K562 (cell line): ENCODE results near the gene MAP3K19. TPM values are rescaled to one million over a fixed set of nuclear protein-coding genes. Genes with fewer than 3 reads are reported as not detected.

ENCODE experiments used
- ATAC-seq: fragments of 200-7000 bp; cut with Tn5 transposase; 3 replicates; pipeline ENCODE4 v1.9.1; 2020; ENCODE audit warnings: moderate library complexity
- BruUV-seq: library from RNA; stranded (reverse); fragments of 400-500 nt; replicated peaks from 2 replicates; lab custom pipeline; 2021; lab: Mats Ljungman, UMichigan
- CTCF ChIA-PET: fragments of 300-600 bp; formaldehyde crosslinking; extraction: SDS; loops from one replicate; lab custom pipeline; 2021; ENCODE audit warnings: low intra/inter-chr PET ratio; lab: Yijun Ruan, JAX
- POLR2A ChIA-PET: fragments of 300-600, 350-650 bp; sonication (Branson Sonifier 250); formaldehyde crosslinking; extraction: SDS; loops from one replicate; lab custom pipeline; 2021; ENCODE audit warnings: antibody characterized with exemption, inconsistent platforms; lab: Yijun Ruan, JAX
- DNase-seq, 4 experiments: peaks; one replicate each; pipeline versions ENCODE4 v3.0.0 to v3.0.0-alpha.2; 2011 to 2018; ENCODE audit warnings: low spot score in 3 of 4, mixed read lengths in 3 of 4; ENCODE audit errors: extremely low read depth in 1 of 4
- FAIRE-seq: peaks from 2 replicates; lab custom pipeline; 2011; peaks lifted over from hg19 to GRCh38; lab: Jason Lieb, UNC
- H2AFZ ChIP-seq: 2 replicates; pipeline ENCODE4 v1.6.0; 2011; ENCODE audit warnings: low read depth, low read length, control low read depth, inconsistent platforms
- H3K27ac ChIP-seq: fragments of 200-600 bp; 3 replicates; pipeline ENCODE4 v1.8.0; 2011; ENCODE audit warnings: low read depth, mild to moderate bottlenecking, control low read depth, inconsistent platforms, low read length, moderate library complexity, mixed read lengths; ENCODE audit errors: extremely low read depth
- H3K27me3 ChIP-seq, 2 experiments: fragments of 300-600 bp in 1 of 2; 2 replicates in 1 of 2; 3 replicates in 1 of 2; pipeline versions ENCODE4 v1.6.0 to v1.8.0; 2011; ENCODE audit warnings: inconsistent platforms in 2 of 2, low read length in 2 of 2, mild to moderate bottlenecking in 1 of 2, mixed read lengths in 1 of 2, moderate library complexity in 1 of 2; ENCODE audit not compliant: control insufficient read depth in 2 of 2, insufficient read depth in 2 of 2
- H3K36me3 ChIP-seq: fragments of 300-600 bp; 3 replicates; pipeline ENCODE4 v1.8.0; 2011; ENCODE audit warnings: mild to moderate bottlenecking, low read length, inconsistent platforms; ENCODE audit not compliant: control insufficient read depth, insufficient read depth
- H3K4me1 ChIP-seq, 2 experiments: fragments of 200-600 bp in 1 of 2; replicated peaks in 1 of 2; 2 replicates in 1 of 2; 3 replicates in 1 of 2; pipeline versions ENCODE4 v1.5.1 to v1.8.0; 2011; ENCODE audit warnings: inconsistent platforms in 2 of 2, low read length in 2 of 2, mild to moderate bottlenecking in 1 of 2, mixed read lengths in 1 of 2, moderate library complexity in 1 of 2; ENCODE audit not compliant: control insufficient read depth in 2 of 2, insufficient read depth in 2 of 2
- H3K4me2 ChIP-seq: 2 replicates; pipeline ENCODE4 v1.6.1; 2011; ENCODE audit warnings: low read length, control low read depth, inconsistent platforms, mixed read lengths; ENCODE audit not compliant: insufficient read depth
- H3K4me3 ChIP-seq: fragments of 200-600 bp; sonication (generic), shearing (Covaris generic); 2 replicates; pipeline ENCODE4 v1.5.1; 2016; ENCODE audit warnings: control low read depth, inconsistent platforms
- H3K79me2 ChIP-seq: fragments of 200-600 bp; 3 replicates; pipeline ENCODE4 v1.8.0; 2011; ENCODE audit warnings: low read length, inconsistent platforms; ENCODE audit not compliant: control insufficient read depth, insufficient read depth
- H3K9ac ChIP-seq, 2 experiments: 2 replicates each; pipeline versions ENCODE4 v1.6.0 to v1.6.1; 2011; ENCODE audit warnings: low read depth in 2 of 2, low read length in 2 of 2, control low read depth in 1 of 2, inconsistent platforms in 1 of 2, mild to moderate bottlenecking in 1 of 2, mixed read lengths in 1 of 2; ENCODE audit not compliant: insufficient read depth in 1 of 2
- H3K9me1 ChIP-seq: one replicate; pipeline ENCODE4 v1.6.0; 2011; ENCODE audit warnings: inconsistent platforms, mild to moderate bottlenecking, low read length, moderate library complexity; ENCODE audit not compliant: control insufficient read depth, insufficient read depth
- H3K9me3 ChIP-seq: replicated peaks from 2 replicates; pipeline ENCODE4 v1.5.1; 2011; ENCODE audit warnings: low read depth, low read length, inconsistent platforms; ENCODE audit not compliant: control insufficient read depth, insufficient read depth
- H4K20me1 ChIP-seq: replicated peaks from 2 replicates; pipeline ENCODE4 v1.6.1; 2011; ENCODE audit warnings: low read length, inconsistent platforms, mixed read lengths; ENCODE audit not compliant: control insufficient read depth, insufficient read depth
- BMI1 ChIP-seq: fragments of 150-350 bp; IDR thresholded peaks from 2 replicates; pipeline ENCODE4 v1.6.1; 2014; ENCODE audit warnings: low read length
- TAF7 ChIP-seq: fragments of 450-650 bp; IDR thresholded peaks from 2 replicates; pipeline ENCODE4 v1.6.1; 2016; ENCODE audit warnings: missing genetic modification characterization, missing compliant biosample characterization
- TRIM25 ChIP-seq: fragments of 450-650 bp; IDR thresholded peaks from 2 replicates; pipeline ENCODE4 v1.7.0; 2016; ENCODE audit warnings: borderline replicate concordance
- ZNF146 ChIP-seq: IDR thresholded peaks from one replicate; pipeline ENCODE4 v1.6.1; 2018; ENCODE audit warnings: missing compliant biosample characterization; ENCODE audit not compliant: unreplicated experiment
- WGBS: fragments of 100-300 bp; shearing (Covaris generic); methylation state at CpG from one replicate; pipeline ENCODE4 v1.1.6; 2016; ENCODE audit warnings: low coverage, mixed read lengths; ENCODE audit not compliant: insufficient coverage; ENCODE audit errors: missing lambda C conversion rate; 5-methylcytosine and 5-hydroxymethylcytosine counted together
- in situ Hi-C: fragments of 300-500 bp; cut with MboI; formaldehyde crosslinking; loops from 4 replicates; pipeline ENCODE4 v1.15.0; 2018; ENCODE audit warnings: inconsistent platforms, mixed read lengths
- intact Hi-C: fragments of 100-400 bp; cut with micrococcal nuclease; formaldehyde crosslinking; loops from 2 replicates; pipeline ENCODE4 v1.14.2; 2022
- polyA plus RNA-seq, 8 experiments: library from polyadenylated mRNA; depleted of rRNA in 4 of 8; stranded (reverse) in 5 of 8; unstranded in 3 of 8; fragments of >200 nt; fragmentation: Nextera tagmentation in 2 of 8; fragmentation: Illumina TruSeq in 1 of 8; extraction: Ambion mirVana in 2 of 8; extraction: Trizol in 1 of 8; gene quantifications; 2 replicates each; pipeline versions ENCODE4 v1.2.1 to v1.2.3, GENCODE V29; 2011 to 2014; ENCODE audit warnings: inconsistent platforms in 1 of 8, missing spikeins in 1 of 8
- total RNA-seq, 7 experiments: library from RNA; depleted of rRNA in 6 of 7; stranded (reverse); fragments of >200 nt in 6 of 7; fragmentation: Illumina TruSeq in 2 of 7; extraction: Trizol in 2 of 7; gene quantifications; 2 replicates each; pipeline versions ENCODE4 v1.2.1 to v1.2.3, GENCODE V29; 2011 to 2021; ENCODE audit warnings: low replicate concordance in 1 of 7

Gene MAP3K19
- total and polyA plus RNA-seq, 9 of the 15 experiments (the other 6 are each of a cell fraction or from before 2014, with no cell fraction given), result 0.29 TPM; not detected in 8

- Histone ChIP-seq H3K36me3 (peaks cover 90% of the 10 kb centered on the region), H3K9ac (no peak overlapping the region), H3K27ac (no peak overlapping the region), H3K4me3 (no peak overlapping the region), H3K9me1 (no peaks in the 10 kb centered on the region), H3K4me2 (no peak overlapping the region), H3K9me3 (no peaks in the 10 kb centered on the region), H2AFZ (no peak overlapping the region), H3K79me2 (peaks cover 17% of the 10 kb centered on the region; the same call in 1 of the 3 replicates), H3K27me3 (no peaks in the 10 kb centered on the region), H3K4me1 (no peaks in the 10 kb centered on the region), H4K20me1 (no peaks in the 10 kb centered on the region)
- 84% methylated on average over 6 of the region's 6 CpGs for WGBS
- in situ Hi-C loops (no loop called here), intact Hi-C loops (no loop called here)
- ATAC-seq (no peak; the same call in 2 of the 3 replicates), FAIRE-seq (no peak), DNase-seq (no peak)
- TF ChIP-seq ZNF146 (CRISPR knock-in tag) (no peak), TAF7 (tag) (no peak), TRIM25 (no peak), BMI1 (no peak)
- POLR2A ChIA-PET, result interaction anchor here (0.8 kb wide), 1 partner anchor 16 kb away, joined by 3 read pairs; no protein-coding TSS in a partner anchor
- CTCF ChIA-PET, result no interaction called here
- no TSS peak for BruUV-seq
These were observed 101.2 kb downstream of the MAP3K19 start for GRCh38 chr2:134946073-134946472.
